ENCODE data around the gene EFCAB12.

Gene EFCAB12

DNA sequence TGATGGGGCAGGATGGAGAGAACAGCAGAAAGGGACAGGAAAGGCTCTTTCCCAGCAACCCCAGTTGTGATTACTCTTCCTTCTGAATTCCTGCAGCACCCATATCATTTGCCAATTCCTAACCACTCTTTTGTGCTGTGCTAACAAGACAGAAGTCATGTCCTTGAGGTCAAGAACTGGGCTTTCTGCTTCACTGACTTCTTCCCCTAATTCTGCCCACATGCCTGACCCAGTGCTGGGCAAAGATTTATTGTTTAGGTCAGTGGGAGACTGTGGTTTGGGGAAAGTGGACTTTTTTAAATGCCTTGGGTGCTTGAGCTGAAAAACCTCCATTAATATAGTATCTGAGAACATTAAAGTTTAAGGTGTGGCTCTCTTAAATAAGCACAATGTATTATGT is 4.2 kb upstream of the EFCAB12 start:
- Histone ChIP-seq H3F3A (ENCODE audit: insufficient read depth, low read length) (peaks cover 10% of the 10 kb centered on the region; the same call in 1 of the 2 replicates), H3K27me3 (ENCODE audit: insufficient read depth, low read length) (no peaks in the 10 kb centered on the region), H3K27ac (ENCODE audit: low read depth, low read length, poor library complexity, severe bottlenecking) (no peak overlapping the region), H3K36me3 (ENCODE audit: insufficient read depth, low read length) (peaks cover 81% of the 10 kb centered on the region), H3K9me3 (ENCODE audit: low read length) (no peaks in the 10 kb centered on the region), H3K9me2 (ENCODE audit: low read depth, low read length) (no peaks in the 10 kb centered on the region), H3K9ac (ENCODE audit: low read length) (no peak overlapping the region), H4K20me1 (ENCODE audit: insufficient read depth, low read length) (no peaks in the 10 kb centered on the region), H2AFZ (ENCODE audit: low read length) (no peak overlapping the region), H3K4me2 (ENCODE audit: low read length) (no peak overlapping the region), H3K4me1 (ENCODE audit: insufficient read depth, low read length, severe bottlenecking) (peaks cover 59% of the 10 kb centered on the region), H3K4me3 (ENCODE audit: low read depth, low read length, poor library complexity, severe bottlenecking) (no peak overlapping the region), H3K79me2 (ENCODE audit: insufficient read depth, low read length) (peaks cover 15% of the 10 kb centered on the region; the same call in 1 of the 2 replicates)
- TF ChIP-seq CTCF (IDR thresholded peaks at IDR 0.05; ENCODE audit: low read length) (no peak), EZH2 (IDR thresholded peaks at IDR 0.05; ENCODE audit: borderline replicate concordance, low read length) (no peak)

DNA sequence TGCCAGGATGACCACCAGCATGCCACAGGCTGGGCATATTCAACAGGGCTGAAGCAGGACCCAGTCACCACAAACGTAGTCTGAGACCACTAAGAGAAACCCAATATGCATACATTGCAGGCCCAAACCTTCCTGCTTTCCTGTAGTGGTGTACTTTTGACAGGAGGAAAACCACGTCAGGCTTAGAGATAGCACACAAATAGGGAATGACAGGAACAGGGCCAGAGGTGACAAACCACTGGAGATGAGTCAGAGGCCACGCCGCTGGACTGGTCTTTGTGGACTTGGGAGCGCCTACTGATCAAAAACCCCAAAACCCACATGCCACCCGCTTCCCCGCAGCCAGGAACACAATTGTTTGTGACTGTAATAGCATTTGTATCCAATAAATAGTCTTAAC is 3.6 kb upstream of the EFCAB12 start:
- no peak overlapping the region for H3K4me3 ChIP-seq (ENCODE audit: low read depth, low read length, poor library complexity, severe bottlenecking)
- H3K27me3 ChIP-seq (ENCODE audit: insufficient read depth, low read length) = no peaks in the 10 kb centered on the region
- peaks cover 74% of the 10 kb centered on the region for H3K36me3 ChIP-seq (ENCODE audit: insufficient read depth, low read length)

GRCh38 chr3:129429602-129430001 is 1.2 kb upstream of the EFCAB12 start:
- Histone ChIP-seq H3K9ac (ENCODE audit: low read length) (no peak overlapping the region), H3K27me3 (ENCODE audit: insufficient read depth, low read length) (no peaks in the 10 kb centered on the region), H3K9me3 (ENCODE audit: low read length) (no peaks in the 10 kb centered on the region), H3K4me3 (ENCODE audit: low read depth, low read length, poor library complexity, severe bottlenecking) (no peak overlapping the region), H3K27ac (ENCODE audit: low read depth, low read length, poor library complexity, severe bottlenecking) (peak overlapping the region; percentile 60), H3K4me1 (ENCODE audit: insufficient read depth, low read length, severe bottlenecking) (peaks cover 29% of the 10 kb centered on the region), H3K36me3 (ENCODE audit: insufficient read depth, low read length) (peaks cover 50% of the 10 kb centered on the region), H3F3A (ENCODE audit: insufficient read depth, low read length) (peaks cover 10% of the 10 kb centered on the region; the same call in 1 of the 2 replicates), H3K4me2 (ENCODE audit: low read length) (no peak overlapping the region), H3K79me2 (ENCODE audit: insufficient read depth, low read length) (0 out of 2 replicates have a peak, but pooled peaks cover under 1% of the 10 kb centered on the region), H4K20me1 (ENCODE audit: insufficient read depth, low read length) (no peaks in the 10 kb centered on the region), H2AFZ (ENCODE audit: low read length) (no peak overlapping the region), H3K9me2 (ENCODE audit: low read depth, low read length) (no peaks in the 10 kb centered on the region)
- TF ChIP-seq CTCF (IDR thresholded peaks at IDR 0.05; ENCODE audit: low read length) = no peak
- no peak for TF ChIP-seq EZH2 (IDR thresholded peaks at IDR 0.05; ENCODE audit: borderline replicate concordance, low read length)

More for the DNA sequence above, 3.6 kb upstream of the EFCAB12 start:
- Histone ChIP-seq H3F3A (ENCODE audit: insufficient read depth, low read length) (peaks cover 10% of the 10 kb centered on the region; the same call in 1 of the 2 replicates), H3K9me2 (ENCODE audit: low read depth, low read length) (no peaks in the 10 kb centered on the region), H2AFZ (ENCODE audit: low read length) (no peak overlapping the region), H3K4me2 (ENCODE audit: low read length) (no peak overlapping the region), H3K9me3 (ENCODE audit: low read length) (no peaks in the 10 kb centered on the region), H3K4me1 (ENCODE audit: insufficient read depth, low read length, severe bottlenecking) (peaks cover 53% of the 10 kb centered on the region), H4K20me1 (ENCODE audit: insufficient read depth, low read length) (no peaks in the 10 kb centered on the region), H3K79me2 (ENCODE audit: insufficient read depth, low read length) (peaks cover 14% of the 10 kb centered on the region; the same call in 1 of the 2 replicates), H3K9ac (ENCODE audit: low read length) (no peak overlapping the region), H3K27ac (ENCODE audit: low read depth, low read length, poor library complexity, severe bottlenecking) (no peak overlapping the region)
- TF ChIP-seq EZH2 (IDR thresholded peaks at IDR 0.05; ENCODE audit: borderline replicate concordance, low read length) (no peak), CTCF (IDR thresholded peaks at IDR 0.05; ENCODE audit: low read length) (no peak)
